Body of pancreas (tissue), 4 donors: ENCODE measurements around the gene CHPF2. TPM values are rescaled to one million over a fixed set of nuclear protein-coding genes. Genes with fewer than 3 reads are reported as not detected.

Experiments used
- ATAC-seq: fragments of 150-250 bp; one replicate; pipeline ENCODE4 v1.9.1; 2016
- DNase-seq, 4 donors: peaks; one replicate each; pipeline ENCODE4 v3.0.0-alpha.2; 2019
- H3K27ac ChIP-seq, 4 donors: fragments of 200-600 bp; sonication (generic); 1 replicate in 3 of 4; 2 replicates in 1 of 4; pipeline versions ENCODE4 v1.5.1 to v1.6.1; 2016 to 2019; ENCODE audit warnings: mild to moderate bottlenecking in 1 of 4, mixed read lengths in 1 of 4, moderate library complexity in 1 of 4
- H3K27me3 ChIP-seq, 2 donors: fragments of 200-600 bp; sonication (generic); one replicate each; pipeline ENCODE4 v1.6.0; 2016; ENCODE audit warnings: mild to moderate bottlenecking in 1 of 2
- H3K36me3 ChIP-seq, 2 donors: fragments of 200-600 bp; sonication (generic); replicated peaks in 1 of 2; 2 replicates each; pipeline ENCODE4 v1.5.1; 2016; ENCODE audit warnings: low read depth in 2 of 2; ENCODE audit not compliant: insufficient read depth in 1 of 2
- H3K4me1 ChIP-seq: fragments of 200-600 bp; sonication (generic); one replicate; pipeline ENCODE4 v1.6.0; 2016
- H3K4me3 ChIP-seq, 2 donors: fragments of 200-600 bp; sonication (generic); 1 replicate in 1 of 2; 2 replicates in 1 of 2; pipeline ENCODE4 v1.5.1; 2016 to 2019
- H3K9me3 ChIP-seq, 3 donors: fragments of 200-600 bp; sonication (generic); 1 replicate in 2 of 3; 2 replicates in 1 of 3; pipeline ENCODE4 v1.5.1; 2016
- CTCF ChIP-seq, 7 experiments: fragments of 450-650 bp in 4 of 7; fragments of 200-600 bp in 3 of 7; sonication (generic) in 3 of 7; IDR thresholded peaks; one replicate each; pipeline ENCODE4 v1.5.1; 2016 to 2019; ENCODE audit warnings: antibody characterized with exemption in 7 of 7
- POLR2A ChIP-seq, 3 donors: fragments of 450-650 bp; IDR thresholded peaks; one replicate each; pipeline ENCODE4 v1.6.1; 2016; ENCODE audit warnings: antibody characterized with exemption in 3 of 3, mild to moderate bottlenecking in 2 of 3
- WGBS, 2 donors: methylation state at CpG; one replicate each; pipeline ENCODE4 v1.1.5; 2017; 5-methylcytosine and 5-hydroxymethylcytosine counted together
- intact Hi-C: fragments of 100-400 bp; cut with DNase I; formaldehyde crosslinking; loops from one replicate; pipeline ENCODE4 v1.15.1; 2023
- total RNA-seq, 2 donors: library from RNA; depleted of rRNA; stranded (reverse); fragments of >200 nt; gene quantifications; one replicate each; pipeline ENCODE4 v1.1.0, GENCODE V29; 2016

The CHPF2 gene
- total RNA-seq, 2 donors from 2014 or later = 24.4 to 52.1 TPM

- Histone ChIP-seq H3K4me1 (peaks cover 9% of the 10 kb centered on the region), H3K27me3 (no peaks in the 10 kb centered on the region), H3K9me3 (no peaks in the 10 kb centered on the region), H3K4me3 (no peak overlapping the region), H3K27ac (no peak overlapping the region), H3K36me3 (no peaks in the 10 kb centered on the region)
- 44 to 62% methylated on average over 13 to 16 of the region's 16 CpGs for WGBS, 2 donors
- ATAC-seq (no peak), DNase-seq (no peak)
- intact Hi-C loops = no loop called here
- TF ChIP-seq CTCF (IDR thresholded peaks at IDR 0.05) = no peak
- TF ChIP-seq POLR2A (IDR thresholded peaks at IDR 0.05) = no peak
These were observed 24.2 kb downstream of the CHPF2 start for GRCh38 chr7:151256410-151257045.

GRCh38 chr7:151257990-151258389 is 25.7 kb downstream of the CHPF2 start:
- Histone ChIP-seq H3K4me1 (no peaks in the 10 kb centered on the region), H3K27ac (no peak overlapping the region), H3K27me3 (no peaks in the 10 kb centered on the region), H3K4me3 (no peak overlapping the region), H3K9me3 (no peaks in the 10 kb centered on the region), H3K36me3 (no peaks in the 10 kb centered on the region)
- intact Hi-C loops = no loop called here
- no peak for DNase-seq
- TF ChIP-seq CTCF (IDR thresholded peaks at IDR 0.05) (no peak), POLR2A (IDR thresholded peaks at IDR 0.05) (no peak)
- 87 to 91% methylated on average over 7 of the region's 7 CpGs for WGBS, 2 donors
- no peak for ATAC-seq

GRCh38 chr7:151260471-151260870 is 28.2 kb downstream of the CHPF2 start:
- Histone ChIP-seq H3K27me3 (no peaks in the 10 kb centered on the region), H3K9me3 (no peaks in the 10 kb centered on the region), H3K27ac (no peak overlapping the region), H3K4me1 (no peaks in the 10 kb centered on the region), H3K4me3 (no peak overlapping the region), H3K36me3 (no peaks in the 10 kb centered on the region)
- DNase-seq (no peak), ATAC-seq (no peak)
- whole genome bisulfite sequencing, 2 donors = 68 to 77% methylated on average over 10 to 11 of the region's 11 CpGs
- TF ChIP-seq POLR2A (IDR thresholded peaks at IDR 0.05) (no peak), CTCF (IDR thresholded peaks at IDR 0.05) (no peak)
- intact Hi-C loops = no loop called here

- intact Hi-C loops = no loop called here
- DNase-seq (no peak), ATAC-seq (no peak)
- Histone ChIP-seq H3K9me3 (no peaks in the 10 kb centered on the region), H3K27me3 (no peaks in the 10 kb centered on the region), H3K36me3 (no peaks in the 10 kb centered on the region), H3K27ac (no peak overlapping the region), H3K4me1 (no peaks in the 10 kb centered on the region), H3K4me3 (no peak overlapping the region)
- TF ChIP-seq CTCF (IDR thresholded peaks at IDR 0.05) (no peak), POLR2A (IDR thresholded peaks at IDR 0.05) (no peak)
- WGBS, 2 donors = 67 to 76% methylated on average over 1 to 8 of the region's 8 CpGs
These were observed 28.6 kb downstream of the CHPF2 start for GRCh38 chr7:151260883-151261282.

DNA sequence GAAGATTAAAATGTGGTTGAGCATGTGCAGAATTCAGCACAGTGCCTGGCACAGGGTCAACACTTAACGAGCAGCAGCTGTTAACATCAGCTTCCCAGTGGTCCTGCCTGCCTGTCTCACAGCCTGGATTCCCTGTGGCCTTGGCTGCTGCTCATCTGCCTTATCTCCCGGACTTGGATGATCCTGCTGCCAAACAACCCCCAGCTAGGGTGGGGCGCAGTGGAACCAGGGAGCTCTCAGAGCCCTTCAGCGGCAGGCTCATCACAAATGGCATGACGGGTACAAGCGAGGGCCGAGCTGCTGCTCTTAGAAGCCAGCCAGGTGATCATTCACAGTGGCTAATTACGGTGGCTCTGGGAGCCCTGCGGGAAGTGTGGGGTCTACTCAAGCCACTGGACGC is 29.2 kb downstream of the CHPF2 start:
- Histone ChIP-seq H3K9me3 (no peaks in the 10 kb centered on the region), H3K27me3 (no peaks in the 10 kb centered on the region), H3K36me3 (no peaks in the 10 kb centered on the region), H3K4me1 (no peaks in the 10 kb centered on the region), H3K27ac (no peak overlapping the region), H3K4me3 (no peak overlapping the region)
- DNase-seq = no peak
- TF ChIP-seq CTCF (IDR thresholded peaks at IDR 0.05) (no peak), POLR2A (IDR thresholded peaks at IDR 0.05) (no peak)
- 34 to 51% methylated on average over 9 to 10 of the region's 10 CpGs for WGBS, 2 donors
- ATAC-seq = no peak
- intact Hi-C loops = no loop called here
